Keratinocyte (primary cell): Measurements from ENCODE around the gene CD101. TPM values are rescaled to one million over a fixed set of nuclear protein-coding genes. Genes with fewer than 3 reads are reported as not detected.

ENCODE experiments used
- DNase-seq: peaks from one replicate; pipeline ENCODE4 v3.0.0-alpha.2; 2011; ENCODE audit warnings: low read depth, missing footprints, low spot score
- FAIRE-seq: peaks from 2 replicates; lab custom pipeline; 2011; peaks lifted over from hg19 to GRCh38; lab: Jason Lieb, UNC
- H2AFZ ChIP-seq: 2 replicates; pipeline ENCODE4 v1.6.0; 2012; ENCODE audit warnings: low read length, control low read depth, inconsistent platforms; ENCODE audit not compliant: control insufficient read depth
- H3K27ac ChIP-seq: 2 replicates; pipeline ENCODE4 v1.5.1; 2011; ENCODE audit warnings: low read length; ENCODE audit not compliant: control insufficient read depth, insufficient read depth
- H3K27me3 ChIP-seq: 3 replicates; pipeline ENCODE4 v1.6.0; 2011; ENCODE audit warnings: low read length; ENCODE audit not compliant: control insufficient read depth, insufficient read depth; ENCODE audit errors: extremely low read depth
- H3K36me3 ChIP-seq, 2 experiments: 2 replicates in 1 of 2; 3 replicates in 1 of 2; pipeline ENCODE4 v1.5.1; 2011; ENCODE audit warnings: low read length in 2 of 2, mild to moderate bottlenecking in 1 of 2; ENCODE audit not compliant: control insufficient read depth in 2 of 2, insufficient read depth in 2 of 2; ENCODE audit errors: extremely low read depth in 1 of 2
- H3K4me1 ChIP-seq: 3 replicates; pipeline ENCODE4 v1.5.1; 2011; ENCODE audit warnings: low read length; ENCODE audit not compliant: control insufficient read depth, insufficient read depth; ENCODE audit errors: extremely low read depth
- H3K4me2 ChIP-seq: 3 replicates; pipeline ENCODE4 v1.6.0; 2011; ENCODE audit warnings: low read depth, low read length; ENCODE audit not compliant: control insufficient read depth, insufficient read depth; ENCODE audit errors: extremely low read depth
- H3K4me3 ChIP-seq, 3 experiments: fragments of 200-600 bp in 1 of 3; sonication (generic) in 1 of 3; 2 replicates in 2 of 3; 3 replicates in 1 of 3; pipeline ENCODE4 v1.5.1; 2011 to 2016; ENCODE audit warnings: low read length in 3 of 3, mild to moderate bottlenecking in 3 of 3, control low read depth in 2 of 3, inconsistent platforms in 1 of 3, low read depth in 1 of 3, mixed read lengths in 1 of 3, mixed run types in 1 of 3, moderate library complexity in 1 of 3; ENCODE audit not compliant: control insufficient read depth in 2 of 3, insufficient read depth in 2 of 3; ENCODE audit errors: extremely low read depth in 1 of 3
- H3K79me2 ChIP-seq: 2 replicates; pipeline ENCODE4 v1.6.0; 2012; ENCODE audit warnings: low read length; ENCODE audit not compliant: control insufficient read depth, insufficient read depth
- H3K9ac ChIP-seq: 3 replicates; pipeline ENCODE4 v1.6.0; 2011; ENCODE audit warnings: low read length; ENCODE audit not compliant: control insufficient read depth, insufficient read depth; ENCODE audit errors: extremely low read depth
- H3K9me1 ChIP-seq: 3 replicates; pipeline ENCODE4 v1.6.0; 2011; ENCODE audit warnings: low read length; ENCODE audit not compliant: control insufficient read depth, insufficient read depth; ENCODE audit errors: extremely low read depth
- H3K9me3 ChIP-seq: 2 replicates; pipeline ENCODE4 v1.5.1; 2012; ENCODE audit warnings: low read depth, low read length; ENCODE audit not compliant: control insufficient read depth
- H4K20me1 ChIP-seq: 3 replicates; pipeline ENCODE4 v1.6.0; 2011; ENCODE audit warnings: low read length; ENCODE audit not compliant: control insufficient read depth, insufficient read depth; ENCODE audit errors: extremely low read depth
- EZH2 ChIP-seq: IDR thresholded peaks from one replicate; pipeline ENCODE4 v1.6.1; 2012; ENCODE audit warnings: inconsistent platforms, mild to moderate bottlenecking, low read length, moderate library complexity
- dilution Hi-C: fragments of 300-500 bp; cut with MboI; formaldehyde crosslinking; loops from one replicate; pipeline ENCODE4 v1.7.0; 2020; ENCODE audit warnings: low sequenced_read_pairs; ENCODE audit not compliant: extremely low pct_ligation_motif_present
- polyA minus RNA-seq, 3 experiments: library from RNA; depleted of rRNA, polyadenylated mRNA; stranded (reverse); fragments of >200 nt; gene quantifications; 1 replicate in 1 of 3; 2 replicates in 1 of 3; 3 replicates in 1 of 3; pipeline ENCODE4 v1.2.3, GENCODE V29; 2011
- polyA plus RNA-seq, 5 experiments: library from polyadenylated mRNA; depleted of rRNA in 3 of 5; stranded (reverse) in 3 of 5; stranded (forward) in 1 of 5; unstranded in 1 of 5; fragments of >200 nt; gene quantifications; 1 replicate in 1 of 5; 2 replicates in 3 of 5; 3 replicates in 1 of 5; pipeline versions ENCODE4 v1.2.1 to v1.2.3, GENCODE V29; 2011 to 2012; ENCODE audit warnings: missing spikeins in 2 of 5, low read depth in 1 of 5, low replicate concordance in 1 of 5
- TF ChIP-seq, protein P1 (sequence below), 3 experiments: IDR thresholded peaks in 1 of 3; conservative IDR thresholded peaks in 1 of 3; optimal IDR thresholded peaks in 1 of 3; 2 replicates in 2 of 3; 3 replicates in 1 of 3; pipeline versions ENCODE3 to v1.5.1; 2011; ENCODE audit warnings: low read length in 3 of 3, mild to moderate bottlenecking in 3 of 3, moderate library complexity in 2 of 3, control low read depth in 1 of 3, inconsistent platforms in 1 of 3; ENCODE audit not compliant: insufficient read depth in 2 of 3; ENCODE audit errors: extremely low read depth in 1 of 3

The CD101 gene
- polyA plus RNA-seq (0.86 to 2.2 TPM (median 1.8 TPM) in 3 replicates), polyA minus RNA-seq (1.3 to 5.5 TPM (median 5.5 TPM) in 3 replicates)
- 0.99 TPM for polyA plus RNA-seq (2011; ENCODE audit: low read depth)
- 0.88 and 0.96 TPM in 2 replicates for polyA plus RNA-seq (2011; cell fraction: cytosol; rRNA removed)
- polyA plus RNA-seq (2011; cell fraction: nucleus; rRNA removed): 5.8 and 8.9 TPM in 2 replicates
- polyA plus RNA-seq (2012; ENCODE audit: low replicate concordance): 0.66 and 3.7 TPM in 2 replicates
- polyA minus RNA-seq (2011; cell fraction: cytosol; rRNA and poly(A)+ RNA removed): not detected
- 9.3 and 21.3 TPM in 2 replicates for polyA minus RNA-seq (2011; cell fraction: nucleus; rRNA and poly(A)+ RNA removed)

DNA sequence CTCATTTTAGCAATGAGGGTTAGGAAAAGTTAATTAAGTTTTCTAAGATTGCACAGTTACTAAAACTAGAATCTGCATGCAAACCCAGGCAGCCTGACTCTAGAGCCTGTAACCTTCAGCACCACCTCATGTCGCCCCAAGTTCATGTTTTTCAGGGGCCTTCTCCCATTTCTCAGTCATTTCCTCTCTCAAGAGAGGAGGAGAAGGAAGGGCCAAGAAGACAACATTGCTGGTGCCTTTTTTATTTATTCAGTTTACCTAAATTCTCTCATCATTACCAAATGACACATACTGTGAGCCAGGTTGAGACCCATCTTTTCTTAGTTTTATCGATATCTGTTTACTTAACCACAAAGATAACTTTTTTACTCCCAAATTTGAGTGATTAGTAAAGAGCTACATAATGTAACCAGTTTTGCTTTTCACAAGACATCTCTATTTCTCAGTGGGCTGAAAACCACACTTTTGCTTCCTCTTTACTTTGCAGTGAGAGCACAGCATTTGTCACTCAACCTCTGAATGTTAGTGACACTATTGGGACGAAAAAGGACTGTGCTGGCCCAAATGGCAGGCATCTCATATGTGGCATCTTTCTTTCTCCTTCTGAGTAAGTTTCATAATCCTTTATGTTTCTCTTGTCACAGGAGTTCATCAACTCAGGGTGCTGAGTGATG is at the start of gene CD101:
TSS of gene CD101 (plus strand) at position 507 of the 674 bp plus-strand sequence. CDS start at position 565, 58 bp downstream.
- dilution Hi-C loops: no loop called here
- no peaks in the 10 kb centered on the region for H3K9me3 ChIP-seq
- no peaks in the 10 kb centered on the region for H3K27me3 ChIP-seq
- H3K79me2 ChIP-seq: no peaks in the 10 kb centered on the region
- no peak within 1 kb of the TSS for H3K4me2 ChIP-seq
- no peak within 1 kb of the TSS for H3K27ac ChIP-seq
- H3K4me1 ChIP-seq: peaks cover 15% of the 10 kb centered on the region
- H3K9ac ChIP-seq: no peak within 1 kb of the TSS
- no peaks in the 10 kb centered on the region for H3K9me1 ChIP-seq
- no peak within 1 kb of the TSS for H2AFZ ChIP-seq
- no peaks in the 10 kb centered on the region for H4K20me1 ChIP-seq
- TF ChIP-seq EZH2: no peak
- TF ChIP-seq, protein P1, sequence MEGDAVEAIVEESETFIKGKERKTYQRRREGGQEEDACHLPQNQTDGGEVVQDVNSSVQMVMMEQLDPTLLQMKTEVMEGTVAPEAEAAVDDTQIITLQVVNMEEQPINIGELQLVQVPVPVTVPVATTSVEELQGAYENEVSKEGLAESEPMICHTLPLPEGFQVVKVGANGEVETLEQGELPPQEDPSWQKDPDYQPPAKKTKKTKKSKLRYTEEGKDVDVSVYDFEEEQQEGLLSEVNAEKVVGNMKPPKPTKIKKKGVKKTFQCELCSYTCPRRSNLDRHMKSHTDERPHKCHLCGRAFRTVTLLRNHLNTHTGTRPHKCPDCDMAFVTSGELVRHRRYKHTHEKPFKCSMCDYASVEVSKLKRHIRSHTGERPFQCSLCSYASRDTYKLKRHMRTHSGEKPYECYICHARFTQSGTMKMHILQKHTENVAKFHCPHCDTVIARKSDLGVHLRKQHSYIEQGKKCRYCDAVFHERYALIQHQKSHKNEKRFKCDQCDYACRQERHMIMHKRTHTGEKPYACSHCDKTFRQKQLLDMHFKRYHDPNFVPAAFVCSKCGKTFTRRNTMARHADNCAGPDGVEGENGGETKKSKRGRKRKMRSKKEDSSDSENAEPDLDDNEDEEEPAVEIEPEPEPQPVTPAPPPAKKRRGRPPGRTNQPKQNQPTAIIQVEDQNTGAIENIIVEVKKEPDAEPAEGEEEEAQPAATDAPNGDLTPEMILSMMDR (optimal IDR thresholded peaks at IDR 0.05 in 1 of 3, IDR thresholded peaks at IDR 0.05 in 1 of 3, conservative IDR thresholded peaks at IDR 0.05 in 1 of 3; ENCODE audit: extremely low read depth in 1 of 3, insufficient read depth in 2 of 3, low read length in 3 of 3): no peak
- FAIRE-seq: no peak
- DNase-seq: no peak
- H3K4me3 ChIP-seq: no peak within 1 kb of the TSS
- no peaks in the 10 kb centered on the region for H3K36me3 ChIP-seq

DNA sequence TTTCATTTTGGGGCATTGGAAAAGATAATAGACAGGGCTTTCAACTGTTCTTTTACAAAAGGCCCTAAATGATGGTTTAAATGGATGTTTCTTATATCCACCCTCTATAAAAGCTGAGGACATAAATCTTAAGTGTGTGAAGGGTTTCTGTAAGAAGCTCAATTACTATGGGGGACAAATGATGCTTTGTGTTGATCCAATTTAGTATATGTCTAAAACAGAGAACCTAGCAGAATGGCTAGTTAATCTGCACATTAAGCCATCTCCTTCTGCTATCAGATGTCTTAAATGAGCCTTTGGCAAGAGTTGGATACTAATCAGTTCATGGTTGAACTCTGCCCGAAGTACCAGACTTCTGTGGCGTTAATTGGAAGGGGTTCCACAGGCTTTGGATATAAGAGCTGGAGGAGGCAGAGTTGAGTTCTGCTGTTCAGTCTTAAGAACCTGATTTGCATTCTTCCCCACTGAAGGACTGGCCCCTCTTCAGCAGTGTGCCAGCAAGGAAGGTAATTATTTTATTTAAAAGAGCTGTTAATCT is 48.8 kb upstream of the CD101 start:
- H3K4me1 ChIP-seq: no peaks in the 10 kb centered on the region
- no peak for DNase-seq
- H3K79me2 ChIP-seq: peaks cover 81% of the 10 kb centered on the region
- H3K27ac ChIP-seq: no peak overlapping the region
- peaks cover 35 to 39% of the 10 kb centered on the region in 2 experiments for H3K36me3 ChIP-seq
- H3K9ac ChIP-seq: no peak overlapping the region
- no peaks in the 10 kb centered on the region for H3K9me1 ChIP-seq
- H2AFZ ChIP-seq: no peak overlapping the region
- no peaks in the 10 kb centered on the region for H3K9me3 ChIP-seq
- no peak overlapping the region for H3K4me3 ChIP-seq
- TF ChIP-seq, protein P1 (optimal IDR thresholded peaks at IDR 0.05 in 1 of 3, IDR thresholded peaks at IDR 0.05 in 1 of 3, conservative IDR thresholded peaks at IDR 0.05 in 1 of 3; ENCODE audit: extremely low read depth in 1 of 3, insufficient read depth in 2 of 3, low read length in 3 of 3): no peak
- TF ChIP-seq EZH2: no peak
- no peak overlapping the region for H3K4me2 ChIP-seq
- no peaks in the 10 kb centered on the region for H4K20me1 ChIP-seq
- no peaks in the 10 kb centered on the region for H3K27me3 ChIP-seq
- FAIRE-seq: no peak
- dilution Hi-C loops: no loop called here
